ENCODE measurements around the gene STK16.

Gene STK16

GRCh38 chr2:219221957-219222518 lies 23.2 kb upstream of the STK16 start:
- peaks cover 56% of the 10 kb centered on the region for H3K36me3 Mint-ChIP-seq
- H3K4me1 Mint-ChIP-seq, result peaks cover 42% of the 10 kb centered on the region
- no peaks in the 10 kb centered on the region for H3K9me3 Mint-ChIP-seq
- no peak overlapping the region for H3K27ac Mint-ChIP-seq
- ATAC-seq, result no peak
- H3K4me3 Mint-ChIP-seq, result no peak overlapping the region
- H3K27me3 Mint-ChIP-seq, result no peaks in the 10 kb centered on the region

- H3K36me3 Mint-ChIP-seq, result peaks cover 56% of the 10 kb centered on the region
Observed at GRCh38 chr2:219223831-219224610, 21.3 kb upstream of the STK16 start.

GRCh38 chr2:219225350-219225749 lies 19.9 kb upstream of the STK16 start:
- Mint-ChIP-seq H3K27me3 (no peaks in the 10 kb centered on the region), H3K36me3 (peaks cover 58% of the 10 kb centered on the region), H3K4me1 (peaks cover 41% of the 10 kb centered on the region), H3K27ac (no peak overlapping the region), H3K4me3 (no peak overlapping the region), H3K9me3 (no peaks in the 10 kb centered on the region)
- no peak for ATAC-seq

More at GRCh38 chr2:219223831-219224610, 21.3 kb upstream of the STK16 start:
- no peak for ATAC-seq
- Mint-ChIP-seq H3K4me1 (peaks cover 48% of the 10 kb centered on the region), H3K27ac (no peak overlapping the region), H3K4me3 (no peak overlapping the region), H3K9me3 (no peaks in the 10 kb centered on the region), H3K27me3 (no peaks in the 10 kb centered on the region)

GRCh38 chr2:219228041-219228910 lies 17.0 kb upstream of the STK16 start:
- ATAC-seq, result no peak
- Mint-ChIP-seq H3K27me3 (no peaks in the 10 kb centered on the region), H3K4me1 (peaks cover 47% of the 10 kb centered on the region), H3K36me3 (peaks cover 42% of the 10 kb centered on the region), H3K9me3 (no peaks in the 10 kb centered on the region), H3K4me3 (peak overlapping the region; percentile 99), H3K27ac (peak overlapping the region; percentile 95)

- peak overlapping the region; percentile 95 for H3K27ac Mint-ChIP-seq
- H3K27me3 Mint-ChIP-seq, result no peaks in the 10 kb centered on the region
- H3K36me3 Mint-ChIP-seq, result peaks cover 42% of the 10 kb centered on the region
- ATAC-seq, result no peak
- peaks cover 47% of the 10 kb centered on the region for H3K4me1 Mint-ChIP-seq
- H3K4me3 Mint-ChIP-seq, result peak overlapping the region; percentile 99
- no peaks in the 10 kb centered on the region for H3K9me3 Mint-ChIP-seq
Observed at GRCh38 chr2:219228911-219229304, 16.4 kb upstream of the STK16 start.

GRCh38 chr2:219229305-219230058 lies 15.8 kb upstream of the STK16 start, which contains the start of the genes ANKZF1 and ATG9A:
Gene ANKZF1, plus strand, starts transcription at chr2:219229806. Its CDS starts 452 bp downstream, at chr2:219230258.
Gene ATG9A, minus strand, starts transcription at chr2:219229636. Its CDS starts 1,612 bp downstream, at chr2:219228024.
- no peaks in the 10 kb centered on the region for H3K9me3 Mint-ChIP-seq
- H3K36me3 Mint-ChIP-seq, result peaks cover 42% of the 10 kb centered on the region
- peak within 1 kb of the TSS; percentile 95 for H3K27ac Mint-ChIP-seq

GRCh38 chr2:219230059-219230540 lies 15.2 kb upstream of the STK16 start:
- H3K9me3 Mint-ChIP-seq, result no peaks in the 10 kb centered on the region
- peak overlapping the region; percentile 99 for H3K4me3 Mint-ChIP-seq
- H3K36me3 Mint-ChIP-seq, result peaks cover 42% of the 10 kb centered on the region
- no peaks in the 10 kb centered on the region for H3K27me3 Mint-ChIP-seq
- ATAC-seq, result peak; percentile 29
- peaks cover 41% of the 10 kb centered on the region for H3K4me1 Mint-ChIP-seq
- H3K27ac Mint-ChIP-seq, result peak overlapping the region; percentile 95

More at GRCh38 chr2:219229305-219230058, 15.8 kb upstream of the STK16 start, which contains the start of the genes ANKZF1 and ATG9A:
- Mint-ChIP-seq H3K27me3 (no peaks in the 10 kb centered on the region), H3K4me1 (peaks cover 47% of the 10 kb centered on the region), H3K4me3 (peak within 1 kb of the TSS; percentile 99)
- ATAC-seq, result peak; percentile 100

- Mint-ChIP-seq H3K27me3 (no peaks in the 10 kb centered on the region), H3K36me3 (peaks cover 59% of the 10 kb centered on the region)
- ATAC-seq, result no peak
Observed at GRCh38 chr2:219234331-219234730, 10.9 kb upstream of the STK16 start.

GRCh38 chr2:219243291-219243761 lies 2.0 kb upstream of the STK16 start:
- Mint-ChIP-seq H3K36me3 (peaks cover 13% of the 10 kb centered on the region), H3K9me3 (no peaks in the 10 kb centered on the region), H3K4me3 (peak overlapping the region; percentile 47), H3K27me3 (no peaks in the 10 kb centered on the region), H3K27ac (no peak overlapping the region), H3K4me1 (peaks cover 26% of the 10 kb centered on the region)
- ATAC-seq, result no peak

More at GRCh38 chr2:219234331-219234730, 10.9 kb upstream of the STK16 start:
- Mint-ChIP-seq H3K4me3 (no peak overlapping the region), H3K4me1 (peaks cover 9% of the 10 kb centered on the region), H3K9me3 (no peaks in the 10 kb centered on the region), H3K27ac (no peak overlapping the region)

GRCh38 chr2:219244789-219245147 lies 511 bp upstream of the STK16 start:
- ATAC-seq, result no peak
- peak overlapping the region; percentile 89 for H3K27ac Mint-ChIP-seq
- H3K36me3 Mint-ChIP-seq, result peaks cover 21% of the 10 kb centered on the region
- H3K27me3 Mint-ChIP-seq, result no peaks in the 10 kb centered on the region
- H3K4me1 Mint-ChIP-seq, result peaks cover 40% of the 10 kb centered on the region
- no peaks in the 10 kb centered on the region for H3K9me3 Mint-ChIP-seq
- peak overlapping the region; percentile 90 for H3K4me3 Mint-ChIP-seq

GRCh38 chr2:219245899-219246230 lies 586 bp downstream of the STK16 start:
- H3K27me3 Mint-ChIP-seq, result no peaks in the 10 kb centered on the region
- ATAC-seq, result no peak
- H3K27ac Mint-ChIP-seq, result peak overlapping the region; percentile 89
- peaks cover 51% of the 10 kb centered on the region for H3K4me1 Mint-ChIP-seq
- H3K4me3 Mint-ChIP-seq, result peak overlapping the region; percentile 90
- no peaks in the 10 kb centered on the region for H3K9me3 Mint-ChIP-seq
- peaks cover 31% of the 10 kb centered on the region for H3K36me3 Mint-ChIP-seq

- Mint-ChIP-seq H3K27ac (peak overlapping the region; percentile 89), H3K9me3 (no peaks in the 10 kb centered on the region), H3K4me1 (peaks cover 58% of the 10 kb centered on the region), H3K4me3 (peak overlapping the region; percentile 58), H3K36me3 (peaks cover 38% of the 10 kb centered on the region), H3K27me3 (no peaks in the 10 kb centered on the region)
- ATAC-seq, result no peak
Observed at GRCh38 chr2:219246559-219246958, 1.3 kb downstream of the STK16 start.

- H3K9me3 Mint-ChIP-seq, result no peaks in the 10 kb centered on the region
- H3K4me1 Mint-ChIP-seq, result peaks cover 72% of the 10 kb centered on the region
- peak overlapping the region; percentile 89 for H3K27ac Mint-ChIP-seq
- H3K4me3 Mint-ChIP-seq, result peak overlapping the region; percentile 58
- peak; percentile 68 for ATAC-seq
- H3K36me3 Mint-ChIP-seq, result peaks cover 49% of the 10 kb centered on the region
- H3K27me3 Mint-ChIP-seq, result no peaks in the 10 kb centered on the region
Observed at GRCh38 chr2:219247678-219248642, 2.7 kb downstream of the STK16 start.

All from stimulated activated memory B cell treated with anti-CD40 and anti-IgM and Interleukin-4, amounts not matched to agents 10 μg/mL and 1 μg/mL and 100 μg/mL, for 72 hours (primary cell).